HCT116 (cell line): ENCODE measurements around the gene KSR1. TPM values are rescaled to one million over a fixed set of nuclear protein-coding genes. Genes with fewer than 3 reads are reported as not detected.

ENCODE experiments used
- ATAC-seq: fragments of 200-7000 bp; cut with Tn5 transposase; 2 replicates; pipeline ENCODE4 v1.9.1; 2020; ENCODE audit warnings: mild to moderate bottlenecking, moderate library complexity
- BruUV-seq: library from RNA; stranded (reverse); fragments of 400-500 nt; replicated peaks from 2 replicates; lab custom pipeline; 2021; lab: Mats Ljungman, UMichigan
- CTCF ChIA-PET: fragments of 300-600 bp; sonication (Branson Sonifier 250); formaldehyde crosslinking; loops from one replicate; lab custom pipeline; 2021; ENCODE audit warnings: antibody characterized with exemption; lab: Charles Lee
- POLR2A ChIA-PET: fragments of 300-600, 350-600 bp; sonication (Branson Sonifier 250); formaldehyde crosslinking; loops from one replicate; lab custom pipeline; 2021; ENCODE audit warnings: antibody characterized with exemption; lab: Charles Lee
- RAD21 ChIA-PET, 2 experiments: fragments of 300-600 bp; sonication (Branson Sonifier 250); formaldehyde crosslinking; loops; one replicate each; lab custom pipeline; 2023; ENCODE audit warnings: low total read pairs in 2 of 2; ENCODE audit not compliant: uncharacterized antibody in 2 of 2, unreplicated experiment in 2 of 2, low non-redundant PET in 1 of 2; lab: Charles Lee
- DNase-seq: peaks from one replicate; pipeline ENCODE4 v3.0.0-alpha.2; 2010; ENCODE audit warnings: low read depth, low spot score
- H2AFZ ChIP-seq: fragments of 200-600 bp; shearing (Covaris generic), sonication (generic); 2 replicates; pipeline ENCODE4 v1.6.1; 2017; ENCODE audit warnings: low read depth, mixed run types, mixed read lengths, antibody characterized with exemption, low read length; ENCODE audit not compliant: poor library complexity, severe bottlenecking
- H3K27ac ChIP-seq: 2 replicates; pipeline ENCODE4 v1.5.1; 2012; ENCODE audit warnings: low read depth, low read length
- H3K27me3 ChIP-seq: fragments of 200-600 bp; sonication (generic); 2 replicates; pipeline ENCODE4 v1.6.1; 2016; ENCODE audit warnings: mixed run types, low read length, mixed read lengths; ENCODE audit not compliant: insufficient read depth
- H3K36me3 ChIP-seq, 2 experiments: fragments of 200-500 bp in 1 of 2; fragments of 200-600 bp in 1 of 2; sonication (Bioruptor generic) in 1 of 2; sonication (generic) in 1 of 2; 2 replicates each; pipeline versions ENCODE4 v1.5.1 to v1.6.1; 2014 to 2016; ENCODE audit warnings: low read length in 2 of 2, inconsistent platforms in 1 of 2, mixed read lengths in 1 of 2, mixed run types in 1 of 2; ENCODE audit not compliant: insufficient read depth in 2 of 2, control insufficient read depth in 1 of 2
- H3K4me1 ChIP-seq, 2 experiments: fragments of 200-600 bp in 1 of 2; sonication (generic) in 1 of 2; 2 replicates each; pipeline versions ENCODE4 v1.5.1 to v1.6.1; 2012 to 2017; ENCODE audit warnings: low read length in 2 of 2, inconsistent platforms in 1 of 2, mild to moderate bottlenecking in 1 of 2, mixed read lengths in 1 of 2, mixed run types in 1 of 2, moderate library complexity in 1 of 2; ENCODE audit not compliant: insufficient read depth in 2 of 2, control insufficient read depth in 1 of 2
- H3K4me2 ChIP-seq: fragments of 200-600 bp; sonication (generic); 2 replicates; pipeline ENCODE4 v1.6.1; 2017; ENCODE audit warnings: mixed run types, low read length, mixed read lengths
- H3K4me3 ChIP-seq, 2 experiments: fragments of 200-600 bp in 1 of 2; sonication (generic) in 1 of 2; replicated peaks in 1 of 2; 2 replicates each; pipeline ENCODE4 v1.5.1; 2011 to 2016; ENCODE audit warnings: low read length in 2 of 2, control low read depth in 1 of 2, low read depth in 1 of 2, mild to moderate bottlenecking in 1 of 2, mixed read lengths in 1 of 2, mixed run types in 1 of 2
- H3K79me2 ChIP-seq: fragments of 200-600 bp; sonication (generic); 2 replicates; pipeline ENCODE4 v1.6.1; 2017; ENCODE audit warnings: mild to moderate bottlenecking, mixed run types, low read length, moderate library complexity, mixed read lengths; ENCODE audit not compliant: insufficient read depth
- H3K9ac ChIP-seq: fragments of 200-600 bp; sonication (generic); 2 replicates; pipeline ENCODE4 v1.6.1; 2016; ENCODE audit warnings: low read length, mixed read lengths
- H3K9me2 ChIP-seq: fragments of 200-600 bp; sonication (generic), shearing (Covaris generic); 2 replicates; pipeline ENCODE4 v1.6.1; 2017; ENCODE audit warnings: mixed run types, mild to moderate bottlenecking, moderate library complexity; ENCODE audit not compliant: insufficient read depth
- H3K9me3 ChIP-seq, 2 experiments: fragments of 200-500 bp in 1 of 2; fragments of 200-600 bp in 1 of 2; sonication (Bioruptor generic) in 1 of 2; sonication (generic) in 1 of 2; 2 replicates each; pipeline ENCODE4 v1.6.1; 2014 to 2017; ENCODE audit warnings: low read length in 2 of 2, mixed read lengths in 2 of 2, inconsistent platforms in 1 of 2, low read depth in 1 of 2, mild to moderate bottlenecking in 1 of 2, mixed run types in 1 of 2, moderate library complexity in 1 of 2; ENCODE audit not compliant: control insufficient read depth in 1 of 2, insufficient read depth in 1 of 2
- H4K20me1 ChIP-seq: fragments of 200-600 bp; sonication (generic), shearing (Covaris generic); 2 replicates; pipeline ENCODE4 v1.6.1; 2017; ENCODE audit warnings: mixed run types, mild to moderate bottlenecking, moderate library complexity; ENCODE audit not compliant: insufficient read depth
- CEBPB ChIP-seq: IDR thresholded peaks from 2 replicates; pipeline ENCODE4 v1.6.1; 2012; ENCODE audit warnings: low read depth
- EGR1 ChIP-seq: IDR thresholded peaks from 2 replicates; pipeline ENCODE4 v1.6.1; 2012; ENCODE audit warnings: low read depth
- ELF1 ChIP-seq: IDR thresholded peaks from 2 replicates; pipeline ENCODE4 v1.6.1; 2012; ENCODE audit warnings: low read depth, borderline replicate concordance
- EZH2phosphoT487 ChIP-seq: fragments of 200-600 bp; IDR thresholded peaks from 2 replicates; pipeline ENCODE4 v1.6.1; 2018; ENCODE audit warnings: antibody characterized with exemption, borderline replicate concordance
- JUND ChIP-seq: IDR thresholded peaks from 2 replicates; pipeline ENCODE4 v1.6.1; 2012
- RAD21 ChIP-seq: IDR thresholded peaks from 2 replicates; pipeline ENCODE4 v1.6.1; 2012; ENCODE audit warnings: low read depth, mild to moderate bottlenecking
- SP1 ChIP-seq: IDR thresholded peaks from 2 replicates; pipeline ENCODE4 v1.6.1; 2012; ENCODE audit warnings: low read depth
- SRF ChIP-seq: IDR thresholded peaks from 2 replicates; pipeline ENCODE4 v1.6.1; 2012; ENCODE audit warnings: low read depth
- ZNF274 ChIP-seq: fragments of 200-500 bp; sonication (Bioruptor generic); IDR thresholded peaks from 2 replicates; pipeline ENCODE4 v1.6.1; 2014; ENCODE audit warnings: mild to moderate bottlenecking, low read depth, low read length, inconsistent platforms
- intact Hi-C: fragments of 100-400 bp; cut with micrococcal nuclease; formaldehyde crosslinking; loops from 2 replicates; pipeline ENCODE4 v1.10.0; 2022
- total RNA-seq: library from RNA; stranded (reverse); gene quantifications from one replicate; pipeline ENCODE4 v1.2.1, GENCODE V29; 2021; ENCODE audit not compliant: unreplicated experiment
- TF ChIP-seq, protein P1 (sequence below), 3 experiments: fragments of 200-600 bp in 1 of 3; sonication (generic) in 1 of 3; IDR thresholded peaks in 2 of 3; conservative IDR thresholded peaks in 1 of 3; 2 replicates each; pipeline ENCODE4 v1.5.1; 2012 to 2017; ENCODE audit warnings: low read depth in 2 of 3, low read length in 2 of 3, antibody characterized with exemption in 1 of 3, borderline replicate concordance in 1 of 3, control low read depth in 1 of 3, mild to moderate bottlenecking in 1 of 3, mixed read lengths in 1 of 3, mixed run types in 1 of 3, moderate library complexity in 1 of 3; ENCODE audit not compliant: insufficient read depth in 1 of 3
- TF ChIP-seq, protein P2 (sequence below): IDR thresholded peaks from 2 replicates; pipeline ENCODE4 v1.6.1; 2012
- TF ChIP-seq, protein P3 (sequence below): IDR thresholded peaks from 2 replicates; pipeline ENCODE4 v1.6.1; 2012
- TF ChIP-seq, protein P4 (sequence below): IDR thresholded peaks from 2 replicates; pipeline ENCODE4 v1.6.1; 2012; ENCODE audit warnings: low read depth

The KSR1 gene
- total RNA-seq, 1 experiment from 2014 or later, result 16.5 TPM

DNA sequence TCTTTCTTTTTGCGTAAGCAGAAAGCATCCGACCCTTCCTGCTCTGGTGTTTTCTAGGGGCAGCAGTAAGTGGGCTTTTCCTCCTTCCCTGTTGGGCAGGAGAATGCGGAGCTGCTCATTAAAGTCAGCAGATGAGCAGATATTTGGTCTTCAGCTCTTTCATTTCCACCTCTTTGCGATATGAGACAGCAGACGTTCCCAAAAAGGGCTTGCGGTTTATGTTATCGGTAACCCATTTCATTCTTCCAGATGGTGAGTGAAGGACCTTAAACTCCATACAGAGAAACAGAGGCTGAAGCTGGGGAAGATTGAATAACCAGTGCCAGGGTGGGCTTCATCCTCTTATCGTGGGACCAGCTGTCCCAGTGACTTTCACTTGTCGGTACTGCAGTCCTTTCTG is 40.7 kb downstream of the KSR1 start:
- no peak for ATAC-seq
- ChIA-PET RAD21 (no interaction called here), CTCF (interaction anchor here (1.2 kb wide), 1 partner anchor 102 kb away, joined by 5 read pairs; no protein-coding TSS in a partner anchor), POLR2A (no interaction called here)
- H4K20me1 ChIP-seq, result no peaks in the 10 kb centered on the region
- intact Hi-C loops, result no loop called here
- DNase-seq, result no peak
- peaks cover 22 to 32% of the 10 kb centered on the region in 2 experiments for H3K4me1 ChIP-seq
- H3K27ac ChIP-seq, result no peak overlapping the region
- no peaks in the 10 kb centered on the region for H3K36me3 ChIP-seq
- no peaks in the 10 kb centered on the region for H3K9me2 ChIP-seq
- H3K4me3 ChIP-seq, result no peak overlapping the region
- no TSS peak for BruUV-seq
- H3K79me2 ChIP-seq, result no peaks in the 10 kb centered on the region
- no peaks in the 10 kb centered on the region for H3K27me3 ChIP-seq
- no peak overlapping the region for H3K9ac ChIP-seq
- H3K9me3 ChIP-seq, result peaks cover 3 to 5% of the 10 kb centered on the region in 2 experiments; a peak in 1 of 4 replicates
- H3K4me2 ChIP-seq, result no peak overlapping the region
- TF ChIP-seq, protein P1, sequence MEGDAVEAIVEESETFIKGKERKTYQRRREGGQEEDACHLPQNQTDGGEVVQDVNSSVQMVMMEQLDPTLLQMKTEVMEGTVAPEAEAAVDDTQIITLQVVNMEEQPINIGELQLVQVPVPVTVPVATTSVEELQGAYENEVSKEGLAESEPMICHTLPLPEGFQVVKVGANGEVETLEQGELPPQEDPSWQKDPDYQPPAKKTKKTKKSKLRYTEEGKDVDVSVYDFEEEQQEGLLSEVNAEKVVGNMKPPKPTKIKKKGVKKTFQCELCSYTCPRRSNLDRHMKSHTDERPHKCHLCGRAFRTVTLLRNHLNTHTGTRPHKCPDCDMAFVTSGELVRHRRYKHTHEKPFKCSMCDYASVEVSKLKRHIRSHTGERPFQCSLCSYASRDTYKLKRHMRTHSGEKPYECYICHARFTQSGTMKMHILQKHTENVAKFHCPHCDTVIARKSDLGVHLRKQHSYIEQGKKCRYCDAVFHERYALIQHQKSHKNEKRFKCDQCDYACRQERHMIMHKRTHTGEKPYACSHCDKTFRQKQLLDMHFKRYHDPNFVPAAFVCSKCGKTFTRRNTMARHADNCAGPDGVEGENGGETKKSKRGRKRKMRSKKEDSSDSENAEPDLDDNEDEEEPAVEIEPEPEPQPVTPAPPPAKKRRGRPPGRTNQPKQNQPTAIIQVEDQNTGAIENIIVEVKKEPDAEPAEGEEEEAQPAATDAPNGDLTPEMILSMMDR (IDR thresholded peaks at IDR 0.05 in 2 of 3, conservative IDR thresholded peaks at IDR 0.05 in 1 of 3; ENCODE audit: borderline replicate concordance in 1 of 3, insufficient read depth in 1 of 3, low read depth in 2 of 3, low read length in 2 of 3), result no peak
- no peak for TF ChIP-seq EGR1
- TF ChIP-seq ELF1, result no peak
- TF ChIP-seq CEBPB, result no peak
- no peak for TF ChIP-seq SP1
- no peak for TF ChIP-seq JUND
- TF ChIP-seq, protein P2, sequence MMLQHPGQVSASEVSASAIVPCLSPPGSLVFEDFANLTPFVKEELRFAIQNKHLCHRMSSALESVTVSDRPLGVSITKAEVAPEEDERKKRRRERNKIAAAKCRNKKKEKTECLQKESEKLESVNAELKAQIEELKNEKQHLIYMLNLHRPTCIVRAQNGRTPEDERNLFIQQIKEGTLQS, result no peak
- no peak for TF ChIP-seq SRF
- TF ChIP-seq, protein P3, sequence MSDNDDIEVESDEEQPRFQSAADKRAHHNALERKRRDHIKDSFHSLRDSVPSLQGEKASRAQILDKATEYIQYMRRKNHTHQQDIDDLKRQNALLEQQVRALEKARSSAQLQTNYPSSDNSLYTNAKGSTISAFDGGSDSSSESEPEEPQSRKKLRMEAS, result no peak
- no peak for TF ChIP-seq EZH2phosphoT487
- TF ChIP-seq RAD21, result no peak
- no peak for TF ChIP-seq ZNF274
- TF ChIP-seq, protein P4, sequence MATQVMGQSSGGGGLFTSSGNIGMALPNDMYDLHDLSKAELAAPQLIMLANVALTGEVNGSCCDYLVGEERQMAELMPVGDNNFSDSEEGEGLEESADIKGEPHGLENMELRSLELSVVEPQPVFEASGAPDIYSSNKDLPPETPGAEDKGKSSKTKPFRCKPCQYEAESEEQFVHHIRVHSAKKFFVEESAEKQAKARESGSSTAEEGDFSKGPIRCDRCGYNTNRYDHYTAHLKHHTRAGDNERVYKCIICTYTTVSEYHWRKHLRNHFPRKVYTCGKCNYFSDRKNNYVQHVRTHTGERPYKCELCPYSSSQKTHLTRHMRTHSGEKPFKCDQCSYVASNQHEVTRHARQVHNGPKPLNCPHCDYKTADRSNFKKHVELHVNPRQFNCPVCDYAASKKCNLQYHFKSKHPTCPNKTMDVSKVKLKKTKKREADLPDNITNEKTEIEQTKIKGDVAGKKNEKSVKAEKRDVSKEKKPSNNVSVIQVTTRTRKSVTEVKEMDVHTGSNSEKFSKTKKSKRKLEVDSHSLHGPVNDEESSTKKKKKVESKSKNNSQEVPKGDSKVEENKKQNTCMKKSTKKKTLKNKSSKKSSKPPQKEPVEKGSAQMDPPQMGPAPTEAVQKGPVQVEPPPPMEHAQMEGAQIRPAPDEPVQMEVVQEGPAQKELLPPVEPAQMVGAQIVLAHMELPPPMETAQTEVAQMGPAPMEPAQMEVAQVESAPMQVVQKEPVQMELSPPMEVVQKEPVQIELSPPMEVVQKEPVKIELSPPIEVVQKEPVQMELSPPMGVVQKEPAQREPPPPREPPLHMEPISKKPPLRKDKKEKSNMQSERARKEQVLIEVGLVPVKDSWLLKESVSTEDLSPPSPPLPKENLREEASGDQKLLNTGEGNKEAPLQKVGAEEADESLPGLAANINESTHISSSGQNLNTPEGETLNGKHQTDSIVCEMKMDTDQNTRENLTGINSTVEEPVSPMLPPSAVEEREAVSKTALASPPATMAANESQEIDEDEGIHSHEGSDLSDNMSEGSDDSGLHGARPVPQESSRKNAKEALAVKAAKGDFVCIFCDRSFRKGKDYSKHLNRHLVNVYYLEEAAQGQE, result no peak
- H2AFZ ChIP-seq, result no peak overlapping the region
